Neural cell (in vitro differentiated cells): ENCODE results near the gene PPP4R2.

Experiments used
- TAF1 ChIP-seq: IDR thresholded peaks from 2 replicates; pipeline ENCODE4 v1.6.1; 2012; ENCODE audit warnings: low read depth
- TF ChIP-seq, protein P1 (sequence below): fragments of 450-650 bp; IDR thresholded peaks from 2 replicates; pipeline ENCODE4 v1.5.1; 2014; ENCODE audit warnings: antibody characterized with exemption, mild to moderate bottlenecking, moderate library complexity; ENCODE audit not compliant: poor library complexity, severe bottlenecking

DNA sequence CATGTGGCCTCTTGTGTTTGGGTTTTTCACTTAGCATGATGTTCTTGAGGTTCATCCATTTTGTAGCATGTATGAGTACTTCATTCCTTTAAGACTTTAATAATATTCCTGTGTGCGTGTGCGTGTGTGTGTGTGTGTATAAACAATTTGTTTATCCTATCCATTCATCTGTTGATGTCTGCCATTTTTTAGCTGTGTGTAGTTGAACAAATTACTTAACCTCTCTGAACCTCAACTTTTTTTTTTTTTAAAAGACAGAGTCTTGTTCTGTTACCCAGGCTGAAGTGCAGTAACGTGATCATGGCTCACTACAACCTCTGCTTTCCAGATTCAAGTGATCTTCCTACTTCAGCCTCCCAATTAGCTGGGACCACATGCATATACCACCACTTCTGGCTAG, 112.1 kb downstream of the PPP4R2 start:
- TF ChIP-seq, protein P1, sequence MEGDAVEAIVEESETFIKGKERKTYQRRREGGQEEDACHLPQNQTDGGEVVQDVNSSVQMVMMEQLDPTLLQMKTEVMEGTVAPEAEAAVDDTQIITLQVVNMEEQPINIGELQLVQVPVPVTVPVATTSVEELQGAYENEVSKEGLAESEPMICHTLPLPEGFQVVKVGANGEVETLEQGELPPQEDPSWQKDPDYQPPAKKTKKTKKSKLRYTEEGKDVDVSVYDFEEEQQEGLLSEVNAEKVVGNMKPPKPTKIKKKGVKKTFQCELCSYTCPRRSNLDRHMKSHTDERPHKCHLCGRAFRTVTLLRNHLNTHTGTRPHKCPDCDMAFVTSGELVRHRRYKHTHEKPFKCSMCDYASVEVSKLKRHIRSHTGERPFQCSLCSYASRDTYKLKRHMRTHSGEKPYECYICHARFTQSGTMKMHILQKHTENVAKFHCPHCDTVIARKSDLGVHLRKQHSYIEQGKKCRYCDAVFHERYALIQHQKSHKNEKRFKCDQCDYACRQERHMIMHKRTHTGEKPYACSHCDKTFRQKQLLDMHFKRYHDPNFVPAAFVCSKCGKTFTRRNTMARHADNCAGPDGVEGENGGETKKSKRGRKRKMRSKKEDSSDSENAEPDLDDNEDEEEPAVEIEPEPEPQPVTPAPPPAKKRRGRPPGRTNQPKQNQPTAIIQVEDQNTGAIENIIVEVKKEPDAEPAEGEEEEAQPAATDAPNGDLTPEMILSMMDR: no peak
- no peak for TF ChIP-seq TAF1
